Ureter (tissue), 1 donor: ENCODE data around the gene TBX19. TPM values are rescaled to one million over a fixed set of nuclear protein-coding genes. Genes with fewer than 3 reads are reported as not detected.

Source experiments
- DNase-seq: peaks from one replicate; pipeline ENCODE4 v3.0.0-alpha.2; 2020; ENCODE audit warnings: low spot score
- total RNA-seq: library from RNA; stranded (reverse); gene quantifications from one replicate; pipeline ENCODE4 v1.2.4, GENCODE V29; 2023
- donor health status: DM: yes; HTN: yes; CAD: no.

Gene TBX19
- total RNA-seq = 2.3 TPM

- DNase-seq = no peak
Measured at GRCh38 chr1:168280296-168280927, at the start of gene TBX19. Gene TBX19, plus strand, starts transcription at chr1:168280877. Its CDS starts 214 bp downstream, at chr1:168281091.

GRCh38 chr1:168234846-168235547 lies 45.7 kb upstream of the TBX19 start:
- no peak for DNase-seq

GRCh38 chr1:168235548-168235885 lies 45.2 kb upstream of the TBX19 start:
- DNase-seq = no peak

- DNase-seq = no peak
Measured at GRCh38 chr1:168235937-168236336, 44.7 kb upstream of the TBX19 start.

GRCh38 chr1:168236836-168237611 lies 43.7 kb upstream of the TBX19 start:
- DNase-seq = no peak

GRCh38 chr1:168243198-168243597 lies 37.5 kb upstream of the TBX19 start:
- no peak for DNase-seq

GRCh38 chr1:168243636-168244212 lies 37.0 kb upstream of the TBX19 start:
- no peak for DNase-seq

- DNase-seq = no peak
Measured at GRCh38 chr1:168245042-168245441, 35.6 kb upstream of the TBX19 start.

GRCh38 chr1:168246506-168246905 lies 34.2 kb upstream of the TBX19 start:
- DNase-seq = no peak

GRCh38 chr1:168252204-168252733 lies 28.4 kb upstream of the TBX19 start:
- DNase-seq = no peak

- DNase-seq = no peak
Measured at GRCh38 chr1:168256164-168256563, 24.5 kb upstream of the TBX19 start.

- DNase-seq = no peak
Measured at GRCh38 chr1:168257397-168257796, 23.3 kb upstream of the TBX19 start.

- no peak for DNase-seq
Measured at GRCh38 chr1:168259567-168259966, 21.1 kb upstream of the TBX19 start.

- DNase-seq = no peak
Measured at GRCh38 chr1:168260393-168260792, 20.3 kb upstream of the TBX19 start.

- DNase-seq = no peak
Measured at GRCh38 chr1:168261390-168261789, 19.3 kb upstream of the TBX19 start.

GRCh38 chr1:168263130-168263529 lies 17.5 kb upstream of the TBX19 start:
- DNase-seq = no peak

GRCh38 chr1:168264296-168264695 lies 16.4 kb upstream of the TBX19 start:
- no peak for DNase-seq

GRCh38 chr1:168265596-168265995 lies 15.1 kb upstream of the TBX19 start:
- no peak for DNase-seq

GRCh38 chr1:168266644-168267186 lies 14.0 kb upstream of the TBX19 start:
- no peak for DNase-seq

GRCh38 chr1:168271636-168272035 lies 9.0 kb upstream of the TBX19 start:
- no peak for DNase-seq

- DNase-seq = no peak
Measured at GRCh38 chr1:168273575-168273974, 7.1 kb upstream of the TBX19 start.

- DNase-seq = no peak
Measured at GRCh38 chr1:168279253-168279652, 1.4 kb upstream of the TBX19 start.
